ENCODE data around the gene SETMAR. TPM values are rescaled to one million over a fixed set of nuclear protein-coding genes. Genes with fewer than 3 reads are reported as not detected.

The SETMAR gene
- total and polyA plus RNA-seq, 2 experiments from 2014 or later = 13.5 to 15.4 TPM

DNA sequence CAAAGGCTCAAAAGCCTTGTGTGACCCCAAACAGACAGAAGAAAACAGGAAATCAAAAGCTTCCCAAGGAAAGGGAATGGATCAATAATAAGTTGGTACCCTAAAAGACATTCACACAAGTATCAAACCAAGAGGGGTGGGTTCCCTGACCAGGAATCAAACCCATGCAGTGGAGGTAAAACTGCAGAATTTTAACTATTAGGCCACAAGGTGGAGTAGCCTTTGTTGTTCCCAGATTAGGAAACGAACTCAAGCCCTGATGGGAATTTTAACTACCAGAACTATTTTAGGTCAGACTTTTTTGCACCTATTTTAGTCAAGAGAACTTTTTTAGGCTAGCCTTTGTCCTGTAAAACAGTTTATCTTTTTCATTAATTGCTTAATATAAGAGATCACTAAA, 31.4 kb downstream of the SETMAR start:
- H3K9me3 ChIP-seq (ENCODE audit: low read depth) = no peaks in the 10 kb centered on the region
- H3K27ac ChIP-seq = no peak overlapping the region
- no peaks in the 10 kb centered on the region for H3K4me1 ChIP-seq (ENCODE audit: insufficient read depth)
- no peaks in the 10 kb centered on the region for H3K9me2 ChIP-seq (replicated peaks; ENCODE audit: insufficient read depth)
- H3K4me2 ChIP-seq = no peak overlapping the region
- no peak overlapping the region for H2AFZ ChIP-seq
- DNase-seq (ENCODE audit: low spot score) = no peak
- no peaks in the 10 kb centered on the region for H3K27me3 ChIP-seq
- TF ChIP-seq EZH2phosphoT487 (IDR thresholded peaks at IDR 0.05; ENCODE audit: low read depth, severe bottlenecking, unreplicated experiment) (no peak), EZH2 (IDR thresholded peaks at IDR 0.05; ENCODE audit: borderline replicate concordance) (no peak), CTCF (IDR thresholded peaks at IDR 0.05; ENCODE audit: poor library complexity) (peak; percentile 4)
- WGBS (ENCODE audit: low lambda C conversion rate, missing lambda C conversion rate) = 36% methylated on average over 1 of the region's 1 CpG
- no peaks in the 10 kb centered on the region for H3K79me2 ChIP-seq
- H3K4me3 ChIP-seq = no peak overlapping the region
- no peaks in the 10 kb centered on the region for H4K20me1 ChIP-seq (ENCODE audit: insufficient read depth, poor library complexity, severe bottlenecking)
- no peaks in the 10 kb centered on the region for H3K36me3 ChIP-seq (replicated peaks; ENCODE audit: insufficient read depth, low read depth)

DNA sequence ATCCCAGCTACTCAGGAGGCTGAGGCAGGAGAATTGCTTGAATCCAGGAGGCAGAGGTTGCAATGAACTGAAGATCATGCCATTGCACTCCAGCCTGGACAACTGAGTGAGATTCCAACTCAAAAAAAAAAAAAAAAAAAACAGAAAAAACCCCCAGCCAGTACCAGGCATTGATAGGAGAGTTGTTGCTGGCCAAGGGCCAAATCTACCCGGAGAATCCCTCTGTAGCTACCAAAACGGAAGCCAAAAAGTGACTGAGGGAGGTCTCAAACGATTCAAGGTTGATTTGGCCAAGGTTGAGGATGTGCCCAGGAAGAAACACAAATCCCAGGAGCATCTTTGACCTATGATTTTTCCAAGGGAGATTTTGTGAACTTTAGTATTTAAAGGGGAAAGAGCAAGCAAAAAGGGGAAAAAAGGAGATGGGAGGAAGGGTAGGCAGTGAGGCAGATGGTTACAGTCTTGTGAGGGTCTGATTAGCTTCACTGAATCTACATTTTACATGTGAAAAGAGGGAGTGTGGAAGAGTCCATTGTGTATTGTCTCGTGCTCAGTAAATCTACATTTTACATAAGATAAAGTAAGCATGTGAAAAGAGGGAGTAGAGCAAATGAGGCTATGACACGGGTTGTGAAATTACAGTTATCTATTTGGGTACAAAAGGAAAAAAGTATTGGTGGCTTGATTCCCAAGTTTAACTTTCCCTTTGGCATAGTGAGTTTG, 32.8 kb downstream of the SETMAR start:
- Histone ChIP-seq H3K27ac (no peak overlapping the region), H3K79me2 (no peaks in the 10 kb centered on the region), H2AFZ (no peak overlapping the region), H3K4me3 (no peak overlapping the region), H3K4me1 (ENCODE audit: insufficient read depth) (no peaks in the 10 kb centered on the region), H3K9me2 (replicated peaks; ENCODE audit: insufficient read depth) (no peaks in the 10 kb centered on the region), H4K20me1 (ENCODE audit: insufficient read depth, poor library complexity, severe bottlenecking) (no peaks in the 10 kb centered on the region), H3K36me3 (replicated peaks; ENCODE audit: insufficient read depth, low read depth) (no peaks in the 10 kb centered on the region), H3K4me2 (no peak overlapping the region), H3K9me3 (ENCODE audit: low read depth) (no peaks in the 10 kb centered on the region), H3K27me3 (no peaks in the 10 kb centered on the region)
- no peak for TF ChIP-seq CTCF (IDR thresholded peaks at IDR 0.05; ENCODE audit: poor library complexity)
- TF ChIP-seq EZH2 (IDR thresholded peaks at IDR 0.05; ENCODE audit: borderline replicate concordance) = no peak
- TF ChIP-seq EZH2phosphoT487 (IDR thresholded peaks at IDR 0.05; ENCODE audit: low read depth, severe bottlenecking, unreplicated experiment) = no peak
- no peak for DNase-seq (ENCODE audit: low spot score)
- 74% methylated on average over 5 of the region's 5 CpGs for WGBS (ENCODE audit: low lambda C conversion rate, missing lambda C conversion rate)

- DNase-seq (ENCODE audit: low spot score) = no peak
- 78% methylated on average over 3 of the region's 3 CpGs for WGBS (ENCODE audit: low lambda C conversion rate, missing lambda C conversion rate)
- Histone ChIP-seq H3K9me2 (replicated peaks; ENCODE audit: insufficient read depth) (no peaks in the 10 kb centered on the region), H3K4me1 (ENCODE audit: insufficient read depth) (no peaks in the 10 kb centered on the region), H3K4me2 (no peak overlapping the region), H4K20me1 (ENCODE audit: insufficient read depth, poor library complexity, severe bottlenecking) (no peaks in the 10 kb centered on the region), H3K27ac (no peak overlapping the region), H2AFZ (no peak overlapping the region), H3K27me3 (no peaks in the 10 kb centered on the region), H3K36me3 (replicated peaks; ENCODE audit: insufficient read depth, low read depth) (no peaks in the 10 kb centered on the region), H3K9me3 (ENCODE audit: low read depth) (no peaks in the 10 kb centered on the region), H3K4me3 (no peak overlapping the region), H3K79me2 (no peaks in the 10 kb centered on the region)
- TF ChIP-seq EZH2 (IDR thresholded peaks at IDR 0.05; ENCODE audit: borderline replicate concordance) (no peak), CTCF (IDR thresholded peaks at IDR 0.05; ENCODE audit: poor library complexity) (no peak), EZH2phosphoT487 (IDR thresholded peaks at IDR 0.05; ENCODE audit: low read depth, severe bottlenecking, unreplicated experiment) (no peak)
Observed at GRCh38 chr3:4336850-4337546, 33.8 kb downstream of the SETMAR start.

Data from hepatocyte (in vitro differentiated cells).